RWPE2 (cell line): ENCODE results near the gene RERE.
"Not testable (repeated sequence)": the region's sequence is repeated elsewhere in the genome, so short reads cannot be mapped to it uniquely, and the experiment has no call there.

ENCODE experiments used
- ATAC-seq: fragments of 200-7000 bp; cut with Tn5 transposase; 3 replicates; pipeline ENCODE4 v1.9.1; 2021; ENCODE audit warnings: low read depth
- DNase-seq: peaks from one replicate; pipeline ENCODE4 v3.0.0-alpha.2; 2020; ENCODE audit warnings: low spot score
- H3K27ac ChIP-seq: fragments of 450-650 bp; 2 replicates; pipeline ENCODE4 v1.5.1; 2017; ENCODE audit warnings: mild to moderate bottlenecking; ENCODE audit not compliant: poor library complexity, severe bottlenecking
- H3K27me3 ChIP-seq: fragments of 250-450 bp; sonication (Bioruptor Pico); 2 replicates; pipeline ENCODE4 v1.5.1; 2021; ENCODE audit warnings: mild to moderate bottlenecking, moderate library complexity; ENCODE audit not compliant: insufficient read depth, poor library complexity, severe bottlenecking
- H3K36me3 ChIP-seq: fragments of 250-450 bp; sonication (Bioruptor Pico); 2 replicates; pipeline ENCODE4 v1.5.1; 2020; ENCODE audit warnings: low read depth, mild to moderate bottlenecking, moderate library complexity
- H3K4me1 ChIP-seq: fragments of 250-450 bp; sonication (Bioruptor Pico); 2 replicates; pipeline ENCODE4 v1.5.1; 2021; ENCODE audit warnings: mild to moderate bottlenecking, moderate library complexity; ENCODE audit not compliant: insufficient read depth, poor library complexity, severe bottlenecking
- H3K4me3 ChIP-seq: fragments of 250-450 bp; sonication (Bioruptor Pico); 2 replicates; pipeline ENCODE4 v1.5.1; 2021; ENCODE audit warnings: mild to moderate bottlenecking, moderate library complexity; ENCODE audit not compliant: severe bottlenecking
- H3K9me3 ChIP-seq: fragments of 250-450 bp; sonication (Bioruptor Pico); 2 replicates; pipeline ENCODE4 v1.5.1; 2021; ENCODE audit warnings: mild to moderate bottlenecking, moderate library complexity; ENCODE audit not compliant: severe bottlenecking
- TF ChIP-seq, protein P1 (sequence below): fragments of 450-650 bp; IDR thresholded peaks from one replicate; pipeline ENCODE4 v1.5.1; 2017; ENCODE audit warnings: mild to moderate bottlenecking, moderate library complexity; ENCODE audit not compliant: poor library complexity, severe bottlenecking

Gene RERE

DNA sequence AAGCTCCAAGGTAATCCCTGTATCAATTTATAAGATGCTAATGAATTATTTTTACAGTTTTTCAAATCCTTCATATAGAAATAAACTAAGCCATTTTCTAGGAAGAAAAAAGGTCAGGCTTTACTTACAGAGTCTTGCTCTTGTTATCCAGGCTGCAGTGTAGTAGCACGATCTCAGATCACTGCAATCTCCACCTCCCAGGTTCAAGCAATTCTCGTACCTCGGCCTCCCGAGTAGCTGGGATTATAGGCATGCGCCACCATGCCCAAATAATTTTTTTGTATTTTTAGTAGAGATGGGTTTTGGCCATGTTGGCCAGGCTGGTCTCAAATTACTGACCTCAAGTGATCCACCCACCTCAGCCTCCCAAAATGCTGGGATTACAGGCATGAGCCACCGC lies 27.0 kb downstream of the RERE start:
- H3K4me3 ChIP-seq = no peak overlapping the region
- TF ChIP-seq, protein P1, sequence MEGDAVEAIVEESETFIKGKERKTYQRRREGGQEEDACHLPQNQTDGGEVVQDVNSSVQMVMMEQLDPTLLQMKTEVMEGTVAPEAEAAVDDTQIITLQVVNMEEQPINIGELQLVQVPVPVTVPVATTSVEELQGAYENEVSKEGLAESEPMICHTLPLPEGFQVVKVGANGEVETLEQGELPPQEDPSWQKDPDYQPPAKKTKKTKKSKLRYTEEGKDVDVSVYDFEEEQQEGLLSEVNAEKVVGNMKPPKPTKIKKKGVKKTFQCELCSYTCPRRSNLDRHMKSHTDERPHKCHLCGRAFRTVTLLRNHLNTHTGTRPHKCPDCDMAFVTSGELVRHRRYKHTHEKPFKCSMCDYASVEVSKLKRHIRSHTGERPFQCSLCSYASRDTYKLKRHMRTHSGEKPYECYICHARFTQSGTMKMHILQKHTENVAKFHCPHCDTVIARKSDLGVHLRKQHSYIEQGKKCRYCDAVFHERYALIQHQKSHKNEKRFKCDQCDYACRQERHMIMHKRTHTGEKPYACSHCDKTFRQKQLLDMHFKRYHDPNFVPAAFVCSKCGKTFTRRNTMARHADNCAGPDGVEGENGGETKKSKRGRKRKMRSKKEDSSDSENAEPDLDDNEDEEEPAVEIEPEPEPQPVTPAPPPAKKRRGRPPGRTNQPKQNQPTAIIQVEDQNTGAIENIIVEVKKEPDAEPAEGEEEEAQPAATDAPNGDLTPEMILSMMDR = no peak

DNA sequence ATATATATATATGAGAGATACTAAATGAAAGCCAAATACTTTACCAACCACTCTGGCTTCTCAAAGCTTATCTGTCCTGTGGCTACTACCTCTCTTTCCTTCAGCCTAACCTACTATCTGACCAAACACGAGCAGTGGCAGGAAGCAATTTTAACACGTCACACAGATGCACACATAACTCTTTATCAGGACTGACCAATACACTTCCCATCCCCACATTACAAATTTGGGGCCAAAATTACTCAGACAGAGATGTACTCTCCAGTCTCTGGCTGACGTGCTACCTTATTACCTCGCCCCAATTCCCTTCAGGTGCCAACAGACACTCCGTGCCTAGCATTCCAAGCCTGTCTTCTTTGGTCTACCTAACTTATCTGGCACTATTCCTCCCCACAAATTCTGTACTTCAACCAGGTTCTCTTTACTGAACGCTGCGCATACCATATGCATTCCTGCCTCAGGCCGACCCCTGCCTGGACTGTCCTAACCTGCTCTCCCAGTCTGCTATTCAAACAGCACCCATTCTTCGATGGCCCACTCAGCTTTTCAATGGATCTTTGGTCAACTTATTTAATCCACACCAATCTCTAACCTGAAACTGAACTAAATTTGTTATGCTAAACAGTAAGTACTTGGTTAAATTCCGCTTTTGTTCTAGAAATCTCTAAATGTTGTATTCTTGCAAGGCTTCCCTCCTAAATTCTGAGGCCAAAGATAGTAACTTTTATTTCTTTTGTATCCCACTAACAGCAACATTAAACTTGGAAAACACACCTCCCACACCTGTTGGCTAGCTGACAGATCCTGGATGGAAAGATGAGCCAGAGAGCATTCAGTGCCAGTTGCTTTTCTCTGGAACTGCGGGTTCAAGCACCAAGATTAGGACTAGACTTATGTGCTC lies 27.9 kb downstream of the RERE start:
- Histone ChIP-seq H3K27me3 (no peaks in the 10 kb centered on the region), H3K4me3 (no peak overlapping the region), H3K27ac (no peak overlapping the region), H3K4me1 (peaks cover 8% of the 10 kb centered on the region), H3K9me3 (no peaks in the 10 kb centered on the region), H3K36me3 (no peaks in the 10 kb centered on the region)
- TF ChIP-seq, protein P1 = no peak
- DNase-seq (no peak), ATAC-seq (peak; percentile 51)

More for the DNA sequence above, 27.0 kb downstream of the RERE start:
- Histone ChIP-seq H3K27me3 (no peaks in the 10 kb centered on the region), H3K4me1 (peaks cover 8% of the 10 kb centered on the region), H3K27ac (no peak overlapping the region), H3K9me3 (no peaks in the 10 kb centered on the region), H3K36me3 (no peaks in the 10 kb centered on the region)
- ATAC-seq (no peak), DNase-seq (no peak)

GRCh38 chr1:8787218-8787617 lies 30.2 kb downstream of the RERE start:
- Histone ChIP-seq H3K36me3 (no peaks in the 10 kb centered on the region), H3K27me3 (no peaks in the 10 kb centered on the region), H3K4me1 (peaks cover 8% of the 10 kb centered on the region), H3K27ac (no peak overlapping the region), H3K4me3 (no peak overlapping the region), H3K9me3 (no peaks in the 10 kb centered on the region)
- TF ChIP-seq, protein P1 = no peak
- no peak for DNase-seq
- no peak for ATAC-seq

DNA sequence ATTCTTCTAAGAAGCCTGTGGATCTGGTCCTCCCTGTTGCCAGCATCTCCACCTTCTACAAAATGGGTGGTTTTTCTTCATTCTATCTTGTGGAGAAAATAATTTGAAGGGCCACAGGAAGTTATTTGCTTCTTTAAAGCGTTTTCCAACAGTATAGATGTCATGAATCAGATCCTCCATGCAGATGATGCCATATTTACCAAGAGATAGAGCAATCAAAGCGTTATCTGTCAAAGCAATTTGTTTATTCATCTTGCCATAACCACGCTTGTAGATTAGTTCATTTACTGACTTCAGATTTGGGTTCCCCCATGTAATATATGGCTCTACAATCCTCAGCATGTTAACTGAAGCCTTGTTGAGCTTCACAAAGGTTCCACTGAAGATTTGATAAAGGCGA lies 31.2 kb downstream of the RERE start:
- not testable (repeated sequence) for H3K9me3 ChIP-seq, ATAC-seq, H3K27ac ChIP-seq

GRCh38 chr1:8782955-8783354 lies 34.5 kb downstream of the RERE start:
- no peak overlapping the region for H3K27ac ChIP-seq
- no peaks in the 10 kb centered on the region for H3K27me3 ChIP-seq
- H3K4me1 ChIP-seq = no peaks in the 10 kb centered on the region
- H3K36me3 ChIP-seq = no peaks in the 10 kb centered on the region
- no peak for DNase-seq
- H3K9me3 ChIP-seq = no peaks in the 10 kb centered on the region
- no peak for ATAC-seq
- TF ChIP-seq, protein P1 = no peak
- no peak overlapping the region for H3K4me3 ChIP-seq

More for the DNA sequence above, 31.2 kb downstream of the RERE start:
- H3K27me3 ChIP-seq, DNase-seq, H3K4me3 ChIP-seq, H3K36me3 ChIP-seq, H3K4me1 ChIP-seq: not testable (repeated sequence)
